Neural progenitor cell (in vitro differentiated cells): ENCODE data around the gene ULK4. TPM values are rescaled to one million over a fixed set of nuclear protein-coding genes. Genes with fewer than 3 reads are reported as not detected.

Source experiments
- DNase-seq: peaks from one replicate; pipeline ENCODE4 v3.0.0-alpha.2; 2016; ENCODE audit warnings: low spot score
- H2AFZ ChIP-seq: fragments of 200-600 bp; sonication (generic); replicated peaks from 2 replicates; pipeline ENCODE4 v1.6.1; 2016; ENCODE audit warnings: antibody characterized with exemption
- H3F3A ChIP-seq: fragments of 200-600 bp; sonication (generic); 2 replicates; pipeline ENCODE4 v1.6.1; 2016; ENCODE audit warnings: antibody characterized with exemption, low read depth
- H3K27ac ChIP-seq: fragments of 200-600 bp; sonication (generic); 2 replicates; pipeline ENCODE4 v1.5.1; 2016; ENCODE audit warnings: mild to moderate bottlenecking
- H3K27me3 ChIP-seq: fragments of 200-600 bp; sonication (generic); 2 replicates; pipeline ENCODE4 v1.6.1; 2016; ENCODE audit warnings: mild to moderate bottlenecking, moderate library complexity
- H3K36me3 ChIP-seq: fragments of 200-600 bp; sonication (generic); 2 replicates; pipeline ENCODE4 v1.5.1; 2016
- H3K4me1 ChIP-seq: fragments of 200-600 bp; sonication (generic); 2 replicates; pipeline ENCODE4 v1.6.1; 2016; ENCODE audit warnings: mixed run types
- H3K4me2 ChIP-seq: fragments of 200-600 bp; sonication (generic); 2 replicates; pipeline ENCODE4 v1.6.1; 2016
- H3K4me3 ChIP-seq: fragments of 200-600 bp; sonication (generic); 2 replicates; pipeline ENCODE4 v1.5.1; 2016
- H3K79me2 ChIP-seq: fragments of 200-600 bp; sonication (generic); 2 replicates; pipeline ENCODE4 v1.6.1; 2016; ENCODE audit warnings: low read depth
- H3K9ac ChIP-seq: fragments of 200-600 bp; sonication (generic); 2 replicates; pipeline ENCODE4 v1.6.1; 2016
- H3K9me3 ChIP-seq: fragments of 200-600 bp; sonication (generic); 2 replicates; pipeline ENCODE4 v1.5.1; 2016; ENCODE audit warnings: low read depth
- H4K20me1 ChIP-seq: fragments of 200-600 bp; sonication (generic); 2 replicates; pipeline ENCODE4 v1.6.1; 2016; ENCODE audit warnings: low read depth
- H3K27ac Mint-ChIP-seq: 3 replicates; pipeline ENCODE4 v1.8.0; 2021; ENCODE audit warnings: mixed read lengths
- H3K27me3 Mint-ChIP-seq: 2 replicates; pipeline ENCODE4 v1.8.0; 2022; ENCODE audit warnings: low read depth, mild to moderate bottlenecking, inconsistent platforms, moderate library complexity, mixed read lengths; ENCODE audit not compliant: insufficient read depth
- H3K36me3 Mint-ChIP-seq: 3 replicates; pipeline ENCODE4 v1.8.0; 2021; ENCODE audit warnings: mixed read lengths
- H3K4me1 Mint-ChIP-seq: 3 replicates; pipeline ENCODE4 v1.8.0; 2021; ENCODE audit warnings: mixed read lengths
- H3K4me3 Mint-ChIP-seq: 3 replicates; pipeline ENCODE4 v1.8.0; 2021; ENCODE audit warnings: mild to moderate bottlenecking, moderate library complexity, mixed read lengths
- H3K9me3 Mint-ChIP-seq: 3 replicates; pipeline ENCODE4 v1.8.0; 2020; ENCODE audit warnings: mixed read lengths
- CTCF ChIP-seq: fragments of 200-600 bp; sonication (generic); IDR thresholded peaks from 2 replicates; pipeline ENCODE4 v1.5.1; 2017; ENCODE audit warnings: antibody characterized with exemption, mild to moderate bottlenecking
- EZH2 ChIP-seq: fragments of 200-600 bp; sonication (generic); IDR thresholded peaks from 2 replicates; pipeline ENCODE4 v1.6.1; 2017; ENCODE audit warnings: antibody characterized with exemption, mild to moderate bottlenecking, moderate library complexity
- EZH2phosphoT487 ChIP-seq: fragments of 200-600 bp; sonication (generic); IDR thresholded peaks from 2 replicates; pipeline ENCODE4 v1.6.1; 2017; ENCODE audit warnings: antibody characterized with exemption
- total RNA-seq: library from RNA; depleted of rRNA; stranded (reverse); fragments of >200 nt; gene quantifications from 2 replicates; pipeline ENCODE4 v1.2.3, GENCODE V29; 2015; ENCODE audit warnings: low replicate concordance

The ULK4 gene
- total RNA-seq, 1 donor from 2014 or later: 33.0 TPM

DNA sequence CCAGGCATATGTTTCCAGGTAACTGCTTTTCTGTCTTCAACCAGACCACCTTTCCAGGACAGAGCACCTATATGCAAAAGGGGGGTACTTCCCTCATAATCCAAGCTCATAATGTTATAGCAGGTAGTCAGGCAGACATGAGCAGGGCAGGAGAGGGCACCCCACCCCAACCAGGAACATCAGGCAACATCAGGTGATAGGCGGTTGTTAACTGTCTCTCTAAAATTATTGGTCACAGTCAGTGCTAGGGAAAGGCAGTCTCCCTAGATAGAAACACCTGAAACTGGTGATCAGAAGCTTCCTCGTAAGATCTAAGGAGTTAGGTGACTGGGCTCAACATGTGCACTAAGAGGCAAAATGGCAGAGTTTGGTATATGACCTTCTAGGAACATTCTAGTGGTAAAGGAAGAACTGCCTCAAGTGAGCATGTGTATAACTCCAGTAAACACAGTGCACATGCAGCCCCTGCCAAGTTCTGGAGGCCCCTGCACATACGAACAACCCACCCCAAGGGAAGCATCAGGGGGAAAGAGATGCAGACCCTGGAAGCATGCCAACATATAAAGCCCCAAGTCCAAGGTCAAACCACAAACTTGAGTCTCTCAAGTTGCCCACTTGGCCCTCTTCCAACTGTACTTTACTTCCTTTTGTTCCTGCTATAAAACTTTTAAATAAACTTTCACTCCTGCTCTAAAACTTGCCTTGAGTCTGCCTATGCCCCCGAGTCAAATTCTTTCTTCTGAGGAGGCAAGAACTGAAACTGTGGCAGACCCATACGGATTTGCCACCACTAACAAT, 270.9 kb downstream of the ULK4 start:
- H3K9me3 Mint-ChIP-seq: peaks cover 5% of the 10 kb centered on the region
- H3K27me3 ChIP-seq: no peaks in the 10 kb centered on the region
- H3K9me3 ChIP-seq: no peaks in the 10 kb centered on the region
- no peak overlapping the region for H3K4me3 Mint-ChIP-seq
- no peak overlapping the region for H2AFZ ChIP-seq
- H3K4me1 Mint-ChIP-seq: no peaks in the 10 kb centered on the region
- no peak overlapping the region for H3K27ac ChIP-seq
- H3K9ac ChIP-seq: no peak overlapping the region
- no peaks in the 10 kb centered on the region for H4K20me1 ChIP-seq
- H3K27ac Mint-ChIP-seq: no peak overlapping the region
- H3K4me1 ChIP-seq: no peaks in the 10 kb centered on the region
- H3K4me2 ChIP-seq: no peak overlapping the region
- H3K27me3 Mint-ChIP-seq: no peaks in the 10 kb centered on the region
- no peak overlapping the region for H3K4me3 ChIP-seq
- peaks cover 2% of the 10 kb centered on the region for H3K36me3 Mint-ChIP-seq
- DNase-seq: no peak
- no peaks in the 10 kb centered on the region for H3F3A ChIP-seq
- TF ChIP-seq CTCF: no peak
- TF ChIP-seq EZH2phosphoT487: no peak
- TF ChIP-seq EZH2: no peak
- H3K36me3 ChIP-seq: no peaks in the 10 kb centered on the region
- no peaks in the 10 kb centered on the region for H3K79me2 ChIP-seq

DNA sequence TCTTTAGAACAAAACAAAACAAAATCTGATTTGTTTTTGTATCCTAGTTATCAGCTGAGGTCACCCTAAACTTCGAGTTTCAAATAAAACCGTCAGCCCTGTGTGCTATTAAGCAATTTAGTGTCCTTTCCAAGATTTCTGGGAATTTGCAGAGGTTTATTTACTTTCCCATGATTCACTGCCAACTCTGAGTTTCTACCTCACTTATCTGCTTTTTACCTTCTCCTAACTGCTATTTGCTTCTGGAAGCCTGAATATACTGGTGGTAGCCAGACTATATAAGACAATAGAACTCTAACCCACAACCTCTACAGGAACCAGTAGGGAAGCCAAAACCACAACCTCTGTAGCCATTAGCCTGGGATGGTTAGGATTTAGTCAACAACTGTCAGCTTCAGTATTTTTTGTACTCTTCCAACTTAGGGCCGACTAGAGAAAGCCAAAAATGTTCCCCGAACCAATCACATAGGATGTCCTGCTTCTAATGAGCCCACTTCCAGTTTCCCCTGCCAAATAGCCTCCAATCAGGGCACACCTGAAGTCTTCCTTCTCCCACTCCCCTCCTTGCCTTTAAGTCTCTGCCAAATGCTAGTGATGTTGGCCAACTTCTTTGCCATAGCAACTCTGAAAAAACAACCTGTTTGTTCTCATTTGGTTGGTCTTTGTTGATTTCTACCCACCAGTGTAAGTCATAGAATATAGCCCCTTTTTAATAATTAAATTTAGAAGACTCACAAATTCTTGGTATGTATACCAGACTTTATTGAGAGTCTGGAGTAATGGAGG, 273.1 kb downstream of the ULK4 start:
- Histone ChIP-seq H3K9ac (no peak overlapping the region), H3K4me1 (no peaks in the 10 kb centered on the region), H4K20me1 (no peaks in the 10 kb centered on the region), H3K27ac (no peak overlapping the region), H3K4me3 (no peak overlapping the region), H3K27me3 (no peaks in the 10 kb centered on the region), H2AFZ (no peak overlapping the region), H3K79me2 (no peaks in the 10 kb centered on the region), H3K36me3 (no peaks in the 10 kb centered on the region), H3K9me3 (no peaks in the 10 kb centered on the region), H3F3A (no peaks in the 10 kb centered on the region), H3K4me2 (no peak overlapping the region)
- Mint-ChIP-seq H3K4me3 (no peak overlapping the region), H3K27ac (no peak overlapping the region), H3K4me1 (no peaks in the 10 kb centered on the region), H3K36me3 (no peaks in the 10 kb centered on the region), H3K27me3 (no peaks in the 10 kb centered on the region), H3K9me3 (no peaks in the 10 kb centered on the region)
- no peak for DNase-seq
- TF ChIP-seq CTCF (no peak), EZH2phosphoT487 (no peak), EZH2 (no peak)

DNA sequence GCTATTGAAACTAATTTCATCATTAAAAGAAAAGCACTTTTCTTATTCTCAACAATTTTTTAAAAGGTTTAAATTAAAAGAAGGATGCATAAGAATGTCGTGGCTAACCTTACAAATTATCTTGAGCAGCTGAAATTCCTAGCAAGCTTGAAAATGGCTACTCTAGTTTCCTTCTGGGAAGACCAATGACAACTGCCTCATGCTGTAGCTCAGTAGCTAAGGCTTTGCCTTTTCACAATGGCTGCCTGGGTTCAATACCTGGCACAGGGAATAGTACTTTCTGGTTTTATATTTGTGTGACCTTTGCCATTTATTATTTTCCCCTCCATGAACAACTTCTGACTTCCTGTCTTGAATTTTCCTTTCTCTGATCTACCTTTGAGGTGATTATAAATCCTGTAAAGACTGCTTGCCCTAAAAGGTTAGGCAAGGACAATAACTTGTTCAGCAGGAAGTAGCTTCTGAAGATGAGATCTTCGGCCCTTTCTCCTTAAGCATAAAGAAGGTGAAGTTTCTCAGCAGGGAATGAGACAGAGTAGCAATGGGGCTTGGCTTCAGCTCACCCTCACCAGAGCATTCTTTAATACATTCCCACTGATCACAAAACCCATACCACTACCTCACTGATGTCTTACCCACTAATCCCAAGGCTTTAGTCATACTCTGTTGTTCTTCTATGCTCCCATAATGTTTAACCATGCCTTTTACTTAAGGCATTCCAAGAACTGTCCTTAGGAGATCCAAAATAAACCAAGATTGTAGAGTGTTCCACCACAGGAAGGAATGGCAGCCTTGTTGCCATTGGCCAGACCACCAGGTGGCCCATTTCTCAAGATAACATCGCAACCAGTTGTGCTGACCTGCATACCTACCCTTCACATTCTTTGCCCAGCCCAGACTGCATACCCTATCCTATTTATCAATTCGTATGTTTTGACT, 276.8 kb downstream of the ULK4 start:
- Histone ChIP-seq H3K4me3 (no peak overlapping the region), H3K79me2 (no peaks in the 10 kb centered on the region), H3K9ac (no peak overlapping the region), H3K36me3 (no peaks in the 10 kb centered on the region), H3K4me2 (no peak overlapping the region), H3K9me3 (no peaks in the 10 kb centered on the region), H4K20me1 (no peaks in the 10 kb centered on the region), H2AFZ (no peak overlapping the region), H3K27me3 (no peaks in the 10 kb centered on the region), H3K27ac (no peak overlapping the region), H3F3A (no peaks in the 10 kb centered on the region), H3K4me1 (no peaks in the 10 kb centered on the region)
- Mint-ChIP-seq H3K36me3 (peaks cover 2% of the 10 kb centered on the region), H3K27me3 (peaks cover 2% of the 10 kb centered on the region), H3K4me3 (no peak overlapping the region), H3K9me3 (no peaks in the 10 kb centered on the region), H3K27ac (no peak overlapping the region), H3K4me1 (peaks cover 9% of the 10 kb centered on the region)
- peak; percentile 11 for DNase-seq
- TF ChIP-seq CTCF (no peak), EZH2phosphoT487 (no peak), EZH2 (no peak)
